K562 (cell line): ENCODE data around the gene RNF123. TPM values are rescaled to one million over a fixed set of nuclear protein-coding genes. Genes with fewer than 3 reads are reported as not detected.

ENCODE experiments used
- ATAC-seq: fragments of 200-7000 bp; cut with Tn5 transposase; 3 replicates; pipeline ENCODE4 v1.9.1; 2020; ENCODE audit warnings: moderate library complexity
- BruUV-seq: library from RNA; stranded (reverse); fragments of 400-500 nt; replicated peaks from 2 replicates; lab custom pipeline; 2021; lab: Mats Ljungman, UMichigan
- CTCF ChIA-PET: fragments of 300-600 bp; formaldehyde crosslinking; extraction: SDS; loops from one replicate; lab custom pipeline; 2021; ENCODE audit warnings: low intra/inter-chr PET ratio; lab: Yijun Ruan, JAX
- POLR2A ChIA-PET: fragments of 300-600, 350-650 bp; sonication (Branson Sonifier 250); formaldehyde crosslinking; extraction: SDS; loops from one replicate; lab custom pipeline; 2021; ENCODE audit warnings: antibody characterized with exemption, inconsistent platforms; lab: Yijun Ruan, JAX
- DNase-seq, 4 experiments: peaks; one replicate each; pipeline versions ENCODE4 v3.0.0 to v3.0.0-alpha.2; 2011 to 2018; ENCODE audit warnings: low spot score in 3 of 4, mixed read lengths in 3 of 4; ENCODE audit errors: extremely low read depth in 1 of 4
- FAIRE-seq: peaks from 2 replicates; lab custom pipeline; 2011; peaks lifted over from hg19 to GRCh38; lab: Jason Lieb, UNC
- H2AFZ ChIP-seq: 2 replicates; pipeline ENCODE4 v1.6.0; 2011; ENCODE audit warnings: low read depth, low read length, control low read depth, inconsistent platforms
- H3K27ac ChIP-seq: fragments of 200-600 bp; 3 replicates; pipeline ENCODE4 v1.8.0; 2011; ENCODE audit warnings: low read depth, mild to moderate bottlenecking, control low read depth, inconsistent platforms, low read length, moderate library complexity, mixed read lengths; ENCODE audit errors: extremely low read depth
- H3K27me3 ChIP-seq, 2 experiments: fragments of 300-600 bp in 1 of 2; 2 replicates in 1 of 2; 3 replicates in 1 of 2; pipeline versions ENCODE4 v1.6.0 to v1.8.0; 2011; ENCODE audit warnings: inconsistent platforms in 2 of 2, low read length in 2 of 2, mild to moderate bottlenecking in 1 of 2, mixed read lengths in 1 of 2, moderate library complexity in 1 of 2; ENCODE audit not compliant: control insufficient read depth in 2 of 2, insufficient read depth in 2 of 2
- H3K36me3 ChIP-seq: fragments of 300-600 bp; 3 replicates; pipeline ENCODE4 v1.8.0; 2011; ENCODE audit warnings: mild to moderate bottlenecking, low read length, inconsistent platforms; ENCODE audit not compliant: control insufficient read depth, insufficient read depth
- H3K4me1 ChIP-seq, 2 experiments: fragments of 200-600 bp in 1 of 2; replicated peaks in 1 of 2; 2 replicates in 1 of 2; 3 replicates in 1 of 2; pipeline versions ENCODE4 v1.5.1 to v1.8.0; 2011; ENCODE audit warnings: inconsistent platforms in 2 of 2, low read length in 2 of 2, mild to moderate bottlenecking in 1 of 2, mixed read lengths in 1 of 2, moderate library complexity in 1 of 2; ENCODE audit not compliant: control insufficient read depth in 2 of 2, insufficient read depth in 2 of 2
- H3K4me2 ChIP-seq: 2 replicates; pipeline ENCODE4 v1.6.1; 2011; ENCODE audit warnings: low read length, control low read depth, inconsistent platforms, mixed read lengths; ENCODE audit not compliant: insufficient read depth
- H3K4me3 ChIP-seq: fragments of 200-600 bp; sonication (generic), shearing (Covaris generic); 2 replicates; pipeline ENCODE4 v1.5.1; 2016; ENCODE audit warnings: control low read depth, inconsistent platforms
- H3K79me2 ChIP-seq: fragments of 200-600 bp; 3 replicates; pipeline ENCODE4 v1.8.0; 2011; ENCODE audit warnings: low read length, inconsistent platforms; ENCODE audit not compliant: control insufficient read depth, insufficient read depth
- H3K9ac ChIP-seq, 2 experiments: 2 replicates each; pipeline versions ENCODE4 v1.6.0 to v1.6.1; 2011; ENCODE audit warnings: low read depth in 2 of 2, low read length in 2 of 2, control low read depth in 1 of 2, inconsistent platforms in 1 of 2, mild to moderate bottlenecking in 1 of 2, mixed read lengths in 1 of 2; ENCODE audit not compliant: insufficient read depth in 1 of 2
- H3K9me1 ChIP-seq: one replicate; pipeline ENCODE4 v1.6.0; 2011; ENCODE audit warnings: inconsistent platforms, mild to moderate bottlenecking, low read length, moderate library complexity; ENCODE audit not compliant: control insufficient read depth, insufficient read depth
- H3K9me3 ChIP-seq: replicated peaks from 2 replicates; pipeline ENCODE4 v1.5.1; 2011; ENCODE audit warnings: low read depth, low read length, inconsistent platforms; ENCODE audit not compliant: control insufficient read depth, insufficient read depth
- H4K20me1 ChIP-seq: replicated peaks from 2 replicates; pipeline ENCODE4 v1.6.1; 2011; ENCODE audit warnings: low read length, inconsistent platforms, mixed read lengths; ENCODE audit not compliant: control insufficient read depth, insufficient read depth
- ARHGAP35 ChIP-seq: fragments of 450-650 bp; IDR thresholded peaks from 2 replicates; pipeline ENCODE4 v1.6.1; 2018; ENCODE audit not compliant: partially characterized antibody
- BRF1 ChIP-seq: IDR thresholded peaks from 3 replicates; pipeline ENCODE4 v1.6.1; 2011; ENCODE audit warnings: borderline replicate concordance, mild to moderate bottlenecking; ENCODE audit not compliant: insufficient read length; ENCODE audit errors: extremely low read depth
- CBX3 ChIP-seq, 2 experiments: IDR thresholded peaks; 1 replicate in 1 of 2; 2 replicates in 1 of 2; pipeline ENCODE4 v1.6.1; 2012; ENCODE audit warnings: inconsistent platforms in 2 of 2, low read length in 2 of 2, borderline replicate concordance in 1 of 2, control low read depth in 1 of 2
- E4F1 ChIP-seq: fragments of 250-450 bp; sonication (Bioruptor Pico); IDR thresholded peaks from 2 replicates; pipeline ENCODE4 v1.5.0; 2021; ENCODE audit warnings: mild to moderate bottlenecking, borderline replicate concordance
- HNRNPH1 ChIP-seq: fragments of 200-400 bp; formaldehyde crosslinking; optimal IDR thresholded peaks from 2 replicates; pipeline ENCODE3; 2017; ENCODE audit warnings: low read depth, mild to moderate bottlenecking, low read length, moderate library complexity
- JUND ChIP-seq, 2 experiments: IDR thresholded peaks; 2 replicates in 1 of 2; 3 replicates in 1 of 2; pipeline ENCODE4 v1.6.1; 2011; ENCODE audit warnings: borderline replicate concordance in 2 of 2, low read depth in 2 of 2, low read length in 2 of 2, improper control_type of control experiment in 1 of 2, missing biosample characterization in 1 of 2, missing genetic modification characterization in 1 of 2, missing genetic modification reagents in 1 of 2
- NFIX ChIP-seq: fragments of 250-450 bp; sonication (Bioruptor Pico); IDR thresholded peaks from 2 replicates; pipeline ENCODE4 v1.4.0; 2020; ENCODE audit warnings: low read depth, mild to moderate bottlenecking, moderate library complexity
- NRF1 ChIP-seq, 2 experiments: fragments of 450-650 bp; IDR thresholded peaks in 1 of 2; conservative IDR thresholded peaks in 1 of 2; 2 replicates each; pipeline ENCODE4 v1.6.1; 2014; ENCODE audit warnings: mild to moderate bottlenecking in 2 of 2
- PHF21A ChIP-seq: fragments of 450-650 bp; IDR thresholded peaks from 2 replicates; pipeline ENCODE4 v1.6.1; 2017; ENCODE audit warnings: low read depth, borderline replicate concordance
- PPARD ChIP-seq: fragments of 250-450 bp; sonication (Bioruptor Pico); IDR thresholded peaks from 2 replicates; pipeline ENCODE4 v1.8.0; 2022; ENCODE audit warnings: inconsistent platforms, mild to moderate bottlenecking, moderate library complexity
- RBM17 ChIP-seq: fragments of 200-400 bp; formaldehyde crosslinking; IDR thresholded peaks from 2 replicates; pipeline ENCODE4 v1.6.1; 2017; ENCODE audit warnings: low read depth, mild to moderate bottlenecking, low read length, borderline replicate concordance
- SMAD4 ChIP-seq: fragments of 250-450 bp; sonication (Bioruptor Pico); conservative IDR thresholded peaks from 2 replicates; pipeline ENCODE4 v1.8.0; 2021; ENCODE audit warnings: inconsistent platforms, mild to moderate bottlenecking, moderate library complexity
- SOX6 ChIP-seq: fragments of 450-650 bp; IDR thresholded peaks from 2 replicates; pipeline ENCODE4 v1.6.1; 2014; ENCODE audit warnings: mild to moderate bottlenecking
- ZEB2 ChIP-seq: fragments of 450-650 bp; IDR thresholded peaks from 2 replicates; pipeline ENCODE4 v1.6.1; 2016
- ZKSCAN3 ChIP-seq: fragments of 250-450 bp; sonication (Bioruptor Pico); IDR thresholded peaks from 2 replicates; pipeline ENCODE4 v1.4.0; 2020
- ZNF274 ChIP-seq: IDR thresholded peaks from 2 replicates; pipeline ENCODE4 v1.6.1; 2011; ENCODE audit warnings: low read depth, mild to moderate bottlenecking, low read length, moderate library complexity, borderline replicate concordance
- ZSCAN32 ChIP-seq: fragments of 450-650 bp; formaldehyde crosslinking; IDR thresholded peaks from 2 replicates; pipeline ENCODE4 v1.4.0; 2020; ENCODE audit warnings: mild to moderate bottlenecking, moderate library complexity
- WGBS: fragments of 100-300 bp; shearing (Covaris generic); methylation state at CpG from one replicate; pipeline ENCODE4 v1.1.6; 2016; ENCODE audit warnings: low coverage, mixed read lengths; ENCODE audit not compliant: insufficient coverage; ENCODE audit errors: missing lambda C conversion rate; 5-methylcytosine and 5-hydroxymethylcytosine counted together
- in situ Hi-C: fragments of 300-500 bp; cut with MboI; formaldehyde crosslinking; loops from 4 replicates; pipeline ENCODE4 v1.15.0; 2018; ENCODE audit warnings: inconsistent platforms, mixed read lengths
- intact Hi-C: fragments of 100-400 bp; cut with micrococcal nuclease; formaldehyde crosslinking; loops from 2 replicates; pipeline ENCODE4 v1.14.2; 2022
- polyA plus RNA-seq, 8 experiments: library from polyadenylated mRNA; depleted of rRNA in 4 of 8; stranded (reverse) in 5 of 8; unstranded in 3 of 8; fragments of >200 nt; fragmentation: Nextera tagmentation in 2 of 8; fragmentation: Illumina TruSeq in 1 of 8; extraction: Ambion mirVana in 2 of 8; extraction: Trizol in 1 of 8; gene quantifications; 2 replicates each; pipeline versions ENCODE4 v1.2.1 to v1.2.3, GENCODE V29; 2011 to 2014; ENCODE audit warnings: inconsistent platforms in 1 of 8, missing spikeins in 1 of 8
- total RNA-seq, 7 experiments: library from RNA; depleted of rRNA in 6 of 7; stranded (reverse); fragments of >200 nt in 6 of 7; fragmentation: Illumina TruSeq in 2 of 7; extraction: Trizol in 2 of 7; gene quantifications; 2 replicates each; pipeline versions ENCODE4 v1.2.1 to v1.2.3, GENCODE V29; 2011 to 2021; ENCODE audit warnings: low replicate concordance in 1 of 7
- TF ChIP-seq, protein P1 (sequence below): fragments of 250-450 bp; sonication (Bioruptor Pico); IDR thresholded peaks from 2 replicates; pipeline ENCODE4 v1.4.0; 2020; ENCODE audit warnings: mild to moderate bottlenecking, moderate library complexity

RNF123 gene
- total and polyA plus RNA-seq, 9 of the 15 experiments (the other 6 are each of a cell fraction or from before 2014, with no cell fraction given) = 8.7 to 53.1 (median 17.5) TPM

GRCh38 chr3:49754536-49754935, 65.2 kb downstream of the RNF123 start:
- POLR2A ChIA-PET = no interaction called here
- in situ Hi-C loops = no loop called here
- TF ChIP-seq ARHGAP35 = no peak
- no peak for TF ChIP-seq BRF1
- no peak for TF ChIP-seq CBX3 (IDR thresholded peaks at IDR 0.05; ENCODE audit: borderline replicate concordance in 1 of 2, low read length in 2 of 2)
- no peak for TF ChIP-seq PPARD (CRISPR knock-in tag)
- no peak for TF ChIP-seq JUND (IDR thresholded peaks at IDR 0.05; ENCODE audit: borderline replicate concordance, low read depth, low read length)
- TF ChIP-seq JUND (tag; IDR thresholded peaks at IDR 0.05; ENCODE audit: borderline replicate concordance, low read depth, low read length) = no peak
- TF ChIP-seq SMAD4 = no peak
- no peak for TF ChIP-seq ZNF274
- no peak for TF ChIP-seq SOX6
- no peak for TF ChIP-seq ZSCAN32 (CRISPR knock-in tag)
- no peak for TF ChIP-seq RBM17
- TF ChIP-seq E4F1 = no peak
- no peak for TF ChIP-seq NRF1 (conservative IDR thresholded peaks at IDR 0.05 in 1 of 2, IDR thresholded peaks at IDR 0.05 in 1 of 2)
- TF ChIP-seq, protein P1, sequence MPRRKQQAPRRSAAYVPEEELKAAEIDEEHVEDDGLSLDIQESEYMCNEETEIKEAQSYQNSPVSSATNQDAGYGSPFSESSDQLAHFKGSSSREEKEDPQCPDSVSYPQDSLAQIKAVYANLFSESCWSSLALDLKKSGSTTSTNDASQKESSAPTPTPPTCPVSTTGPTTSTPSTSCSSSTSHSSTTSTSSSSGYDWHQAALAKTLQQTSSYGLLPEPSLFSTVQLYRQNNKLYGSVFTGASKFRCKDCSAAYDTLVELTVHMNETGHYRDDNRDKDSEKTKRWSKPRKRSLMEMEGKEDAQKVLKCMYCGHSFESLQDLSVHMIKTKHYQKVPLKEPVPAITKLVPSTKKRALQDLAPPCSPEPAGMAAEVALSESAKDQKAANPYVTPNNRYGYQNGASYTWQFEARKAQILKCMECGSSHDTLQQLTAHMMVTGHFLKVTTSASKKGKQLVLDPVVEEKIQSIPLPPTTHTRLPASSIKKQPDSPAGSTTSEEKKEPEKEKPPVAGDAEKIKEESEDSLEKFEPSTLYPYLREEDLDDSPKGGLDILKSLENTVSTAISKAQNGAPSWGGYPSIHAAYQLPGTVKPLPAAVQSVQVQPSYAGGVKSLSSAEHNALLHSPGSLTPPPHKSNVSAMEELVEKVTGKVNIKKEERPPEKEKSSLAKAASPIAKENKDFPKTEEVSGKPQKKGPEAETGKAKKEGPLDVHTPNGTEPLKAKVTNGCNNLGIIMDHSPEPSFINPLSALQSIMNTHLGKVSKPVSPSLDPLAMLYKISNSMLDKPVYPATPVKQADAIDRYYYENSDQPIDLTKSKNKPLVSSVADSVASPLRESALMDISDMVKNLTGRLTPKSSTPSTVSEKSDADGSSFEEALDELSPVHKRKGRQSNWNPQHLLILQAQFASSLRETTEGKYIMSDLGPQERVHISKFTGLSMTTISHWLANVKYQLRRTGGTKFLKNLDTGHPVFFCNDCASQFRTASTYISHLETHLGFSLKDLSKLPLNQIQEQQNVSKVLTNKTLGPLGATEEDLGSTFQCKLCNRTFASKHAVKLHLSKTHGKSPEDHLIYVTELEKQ (CRISPR knock-in tag) = no peak
- TF ChIP-seq PHF21A = no peak
- no peak for TF ChIP-seq NFIX (CRISPR knock-in tag)
- TF ChIP-seq ZEB2 = no peak
- no peak for TF ChIP-seq ZKSCAN3 (CRISPR knock-in tag)
- no peak for TF ChIP-seq HNRNPH1

More at GRCh38 chr3:49754536-49754935, 65.2 kb downstream of the RNF123 start:
- FAIRE-seq (no peak), DNase-seq (no peak), ATAC-seq (no peak)
- peaks cover 6% of the 10 kb centered on the region; the same call in 1 of the 3 replicates for H3K36me3 ChIP-seq
- no peaks in the 10 kb centered on the region for H3K9me1 ChIP-seq
- intact Hi-C loops = no loop called here
- H3K27ac ChIP-seq = no peak overlapping the region
- H3K79me2 ChIP-seq = peaks cover 68% of the 10 kb centered on the region
- 60% methylated on average over 1 of the region's 1 CpG for WGBS
- H4K20me1 ChIP-seq = peaks cover 13% of the 10 kb centered on the region; the same call in 1 of the 2 replicates
- no peaks in the 10 kb centered on the region for H3K9me3 ChIP-seq
- no peak overlapping the region for H3K4me2 ChIP-seq
- H3K4me1 ChIP-seq = no peaks in the 10 kb centered on the region; a peak in 1 of 5 replicates
- no peak overlapping the region for H3K4me3 ChIP-seq
- no peaks in the 10 kb centered on the region for H3K27me3 ChIP-seq
- BruUV-seq = no TSS peak
- H3K9ac ChIP-seq = no peak overlapping the region
- no peak overlapping the region for H2AFZ ChIP-seq
- CTCF ChIA-PET = interaction anchor here (0.6 kb wide), 1 partner anchor 18 kb away, joined by 3 read pairs; no protein-coding TSS in a partner anchor
